ENCODE measurements around the gene SCN1A.

SCN1A gene

GRCh38 chr2:166070231-166070630, 57.6 kb downstream of the SCN1A start:
- H3K4me3 ChIP-seq (ENCODE audit: severe bottlenecking): no peak overlapping the region
- DNase-seq (ENCODE audit: low spot score) (no peak), ATAC-seq (ENCODE audit: low read depth) (no peak)
- no peaks in the 10 kb centered on the region for H3K27me3 ChIP-seq (ENCODE audit: insufficient read depth, poor library complexity, severe bottlenecking)
- no peak for TF ChIP-seq CTCF (IDR thresholded peaks at IDR 0.05; ENCODE audit: poor library complexity, severe bottlenecking)
- H3K4me1 ChIP-seq (ENCODE audit: insufficient read depth, poor library complexity, severe bottlenecking): no peaks in the 10 kb centered on the region
- H3K36me3 ChIP-seq (ENCODE audit: low read depth): no peaks in the 10 kb centered on the region
- H3K9me3 ChIP-seq (ENCODE audit: severe bottlenecking): no peaks in the 10 kb centered on the region
- H3K27ac ChIP-seq (ENCODE audit: poor library complexity, severe bottlenecking): no peak overlapping the region

DNA sequence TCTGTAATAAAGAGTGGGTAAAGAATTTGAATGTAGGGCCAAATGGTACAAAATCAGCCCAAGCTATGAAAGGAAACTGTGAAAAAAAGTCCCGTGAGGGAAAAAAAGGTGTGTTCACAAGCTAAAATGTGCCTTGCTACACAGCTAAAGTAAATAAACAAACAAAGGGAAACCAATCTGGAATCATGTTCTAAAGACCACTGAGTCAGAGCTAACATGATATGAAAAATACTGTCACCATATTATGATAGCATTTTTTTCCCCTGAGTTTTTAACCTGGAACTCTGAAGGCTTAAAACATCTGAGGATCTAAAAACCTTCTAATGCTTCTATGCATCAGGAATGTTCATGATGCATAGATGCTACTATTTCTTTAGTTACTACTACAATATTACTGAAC, 58.8 kb downstream of the SCN1A start:
- ATAC-seq (ENCODE audit: low read depth): no peak
- no peak overlapping the region for H3K4me3 ChIP-seq (ENCODE audit: severe bottlenecking)
- no peak for TF ChIP-seq CTCF (IDR thresholded peaks at IDR 0.05; ENCODE audit: poor library complexity, severe bottlenecking)
- no peaks in the 10 kb centered on the region for H3K36me3 ChIP-seq (ENCODE audit: low read depth)
- H3K4me1 ChIP-seq (ENCODE audit: insufficient read depth, poor library complexity, severe bottlenecking): no peaks in the 10 kb centered on the region
- H3K27me3 ChIP-seq (ENCODE audit: insufficient read depth, poor library complexity, severe bottlenecking): no peaks in the 10 kb centered on the region
- H3K9me3 ChIP-seq (ENCODE audit: severe bottlenecking): no peaks in the 10 kb centered on the region
- DNase-seq (ENCODE audit: low spot score): no peak
- H3K27ac ChIP-seq (ENCODE audit: poor library complexity, severe bottlenecking): no peak overlapping the region

- H3K27me3 ChIP-seq (ENCODE audit: insufficient read depth, poor library complexity, severe bottlenecking): no peaks in the 10 kb centered on the region
- H3K4me1 ChIP-seq (ENCODE audit: insufficient read depth, poor library complexity, severe bottlenecking): no peaks in the 10 kb centered on the region
- H3K27ac ChIP-seq (ENCODE audit: poor library complexity, severe bottlenecking): no peak overlapping the region
- TF ChIP-seq CTCF (IDR thresholded peaks at IDR 0.05; ENCODE audit: poor library complexity, severe bottlenecking): no peak
- DNase-seq (ENCODE audit: low spot score): no peak
- ATAC-seq (ENCODE audit: low read depth): no peak
- no peaks in the 10 kb centered on the region for H3K36me3 ChIP-seq (ENCODE audit: low read depth)
- H3K4me3 ChIP-seq (ENCODE audit: severe bottlenecking): no peak overlapping the region
- no peaks in the 10 kb centered on the region for H3K9me3 ChIP-seq (ENCODE audit: severe bottlenecking)
Observed at GRCh38 chr2:166067229-166067628, 60.6 kb downstream of the SCN1A start.

GRCh38 chr2:166060191-166060590, 67.6 kb downstream of the SCN1A start:
- ATAC-seq (ENCODE audit: low read depth) (peak; percentile 63), DNase-seq (ENCODE audit: low spot score) (no peak)
- H3K4me1 ChIP-seq (ENCODE audit: insufficient read depth, poor library complexity, severe bottlenecking): peaks cover 6% of the 10 kb centered on the region
- no peaks in the 10 kb centered on the region for H3K36me3 ChIP-seq (ENCODE audit: low read depth)
- H3K9me3 ChIP-seq (ENCODE audit: severe bottlenecking): no peaks in the 10 kb centered on the region
- H3K27me3 ChIP-seq (ENCODE audit: insufficient read depth, poor library complexity, severe bottlenecking): no peaks in the 10 kb centered on the region
- H3K27ac ChIP-seq (ENCODE audit: poor library complexity, severe bottlenecking): no peak overlapping the region
- no peak for TF ChIP-seq CTCF (IDR thresholded peaks at IDR 0.05; ENCODE audit: poor library complexity, severe bottlenecking)
- H3K4me3 ChIP-seq (ENCODE audit: severe bottlenecking): no peak overlapping the region

GRCh38 chr2:166057370-166058164, 70.3 kb downstream of the SCN1A start:
- peaks cover 6% of the 10 kb centered on the region for H3K4me1 ChIP-seq (ENCODE audit: insufficient read depth, poor library complexity, severe bottlenecking)
- ATAC-seq (ENCODE audit: low read depth): peak; percentile 45; the same call in 1 of the 3 replicates
- H3K4me3 ChIP-seq (ENCODE audit: severe bottlenecking): no peak overlapping the region
- peak; percentile 70 for TF ChIP-seq CTCF (IDR thresholded peaks at IDR 0.05; ENCODE audit: poor library complexity, severe bottlenecking)
- no peak for DNase-seq (ENCODE audit: low spot score)
- H3K27ac ChIP-seq (ENCODE audit: poor library complexity, severe bottlenecking): no peak overlapping the region
- H3K9me3 ChIP-seq (ENCODE audit: severe bottlenecking): no peaks in the 10 kb centered on the region
- no peaks in the 10 kb centered on the region for H3K36me3 ChIP-seq (ENCODE audit: low read depth)
- H3K27me3 ChIP-seq (ENCODE audit: insufficient read depth, poor library complexity, severe bottlenecking): no peaks in the 10 kb centered on the region

Measured in RWPE2 (cell line).